Mesendoderm (in vitro differentiated cells): ENCODE results near the gene ZFHX3.
"Not testable (repeated sequence)": the region's sequence is repeated elsewhere in the genome, so short reads cannot be mapped to it uniquely, and the experiment has no call there.

ENCODE experiments used
- DNase-seq: peaks from one replicate; pipeline ENCODE4 v3.0.0; 2013
- H2AK5ac ChIP-seq: 2 replicates; pipeline ENCODE4 v1.6.1; 2013; ENCODE audit warnings: low read length, inconsistent platforms
- H2BK120ac ChIP-seq: 2 replicates; pipeline ENCODE4 v1.6.1; 2013; ENCODE audit warnings: low read depth, mild to moderate bottlenecking, low read length, moderate library complexity, mixed read lengths
- H2BK15ac ChIP-seq: replicated peaks from 2 replicates; pipeline ENCODE4 v1.6.1; 2013; ENCODE audit warnings: low read depth, mild to moderate bottlenecking, moderate library complexity
- H2BK5ac ChIP-seq: 2 replicates; pipeline ENCODE4 v1.6.1; 2013; ENCODE audit warnings: low read length, inconsistent platforms
- H3K18ac ChIP-seq: 2 replicates; pipeline ENCODE4 v1.6.1; 2013; ENCODE audit warnings: mild to moderate bottlenecking, low read length, mixed read lengths
- H3K23ac ChIP-seq: one replicate; pipeline ENCODE4 v1.6.1; 2013; ENCODE audit warnings: low read length
- H3K27ac ChIP-seq: 2 replicates; pipeline ENCODE4 v1.5.1; 2013; ENCODE audit warnings: low read depth, mild to moderate bottlenecking, inconsistent platforms, low read length, moderate library complexity
- H3K27me3 ChIP-seq: 2 replicates; pipeline ENCODE4 v1.6.1; 2013; ENCODE audit warnings: low read length, control low read depth, mild to moderate bottlenecking, inconsistent platforms; ENCODE audit not compliant: insufficient read depth, poor library complexity
- H3K36me3 ChIP-seq: 2 replicates; pipeline ENCODE4 v1.6.1; 2013; ENCODE audit warnings: low read length, inconsistent platforms; ENCODE audit not compliant: control insufficient read depth, insufficient read depth
- H3K4ac ChIP-seq: one replicate; pipeline ENCODE4 v1.6.1; 2013; ENCODE audit warnings: low read depth, mild to moderate bottlenecking, low read length, moderate library complexity
- H3K4me1 ChIP-seq: 2 replicates; pipeline ENCODE4 v1.6.1; 2013; ENCODE audit warnings: low read depth, low read length, inconsistent platforms; ENCODE audit not compliant: control insufficient read depth
- H3K4me2 ChIP-seq: 2 replicates; pipeline ENCODE4 v1.6.1; 2013; ENCODE audit warnings: low read length
- H3K4me3 ChIP-seq: 2 replicates; pipeline ENCODE4 v1.5.1; 2013; ENCODE audit warnings: mild to moderate bottlenecking, low read length
- H3K56ac ChIP-seq: one replicate; pipeline ENCODE4 v1.6.1; 2013; ENCODE audit warnings: low read length
- H3K79me1 ChIP-seq: 2 replicates; pipeline ENCODE4 v1.6.1; 2013; ENCODE audit warnings: low read length, inconsistent platforms
- H3K79me2 ChIP-seq: 2 replicates; pipeline ENCODE4 v1.6.1; 2013; ENCODE audit warnings: mild to moderate bottlenecking, low read length; ENCODE audit not compliant: control insufficient read depth, insufficient read depth
- H3K9ac ChIP-seq: 2 replicates; pipeline ENCODE4 v1.6.1; 2013; ENCODE audit warnings: low read length, inconsistent platforms
- H4K5ac ChIP-seq: one replicate; pipeline ENCODE4 v1.6.1; 2013; ENCODE audit warnings: low read length
- H4K8ac ChIP-seq: one replicate; pipeline ENCODE4 v1.6.1; 2013; ENCODE audit warnings: low read depth, mild to moderate bottlenecking, control low read depth, low read length, moderate library complexity
- WGBS: extraction: QIAGEN DNeasy Blood & Tissue Kit; methylation state at CpG from one replicate; pipeline ENCODE4 v1.1.7; 2013; ENCODE audit warnings: low lambda C conversion rate, missing lambda C conversion rate; ENCODE audit not compliant: insufficient coverage; ENCODE audit errors: extremely low coverage; 5-methylcytosine and 5-hydroxymethylcytosine counted together

Gene ZFHX3

DNA sequence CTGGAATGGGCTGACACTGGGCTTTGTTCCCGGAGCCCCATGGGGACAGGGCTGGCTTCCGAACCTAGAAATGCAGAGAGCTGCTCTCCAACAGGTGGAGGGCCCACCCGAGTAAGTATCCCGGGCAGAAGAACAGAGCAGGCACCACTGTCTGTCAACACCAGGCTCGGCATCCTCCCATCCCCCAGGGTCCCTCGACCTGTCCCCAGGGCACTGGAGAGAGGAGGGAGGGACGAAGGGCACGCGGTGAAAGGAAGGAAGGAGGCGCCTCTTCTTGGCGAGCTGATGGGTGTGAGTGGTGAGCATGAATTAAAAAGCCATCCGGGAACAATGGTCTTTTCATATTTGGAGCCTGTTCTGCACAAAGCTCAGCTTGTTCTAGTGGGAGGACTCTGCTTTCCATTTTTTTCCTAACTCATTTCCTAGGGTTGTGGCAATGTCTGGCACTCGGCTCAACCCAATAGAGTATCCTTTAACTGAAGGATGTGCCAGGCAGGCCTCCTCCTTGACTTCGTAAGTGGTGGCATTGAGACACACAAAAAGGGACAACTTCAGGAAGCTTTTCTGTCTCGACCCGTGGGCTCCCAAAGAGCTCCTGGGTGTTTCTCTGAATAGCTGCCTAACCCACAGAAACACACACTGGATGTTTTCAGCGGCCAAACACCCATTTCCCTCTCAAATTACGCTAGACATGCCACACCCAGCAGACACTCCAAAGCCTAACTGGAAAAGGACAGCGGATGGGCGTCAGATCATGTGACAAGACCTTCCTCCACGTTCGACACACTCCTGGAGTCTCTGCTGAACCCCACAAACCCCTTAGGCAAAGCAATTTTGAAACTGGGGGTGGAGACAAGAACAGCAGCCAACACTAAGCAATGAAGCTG, 47.7 kb downstream of the ZFHX3 start:
- WGBS: no CpG with 5 or more reads among the region's 22 CpGs
- no peak overlapping the region for H3K27ac ChIP-seq
- no peak overlapping the region for H3K4me3 ChIP-seq

DNA sequence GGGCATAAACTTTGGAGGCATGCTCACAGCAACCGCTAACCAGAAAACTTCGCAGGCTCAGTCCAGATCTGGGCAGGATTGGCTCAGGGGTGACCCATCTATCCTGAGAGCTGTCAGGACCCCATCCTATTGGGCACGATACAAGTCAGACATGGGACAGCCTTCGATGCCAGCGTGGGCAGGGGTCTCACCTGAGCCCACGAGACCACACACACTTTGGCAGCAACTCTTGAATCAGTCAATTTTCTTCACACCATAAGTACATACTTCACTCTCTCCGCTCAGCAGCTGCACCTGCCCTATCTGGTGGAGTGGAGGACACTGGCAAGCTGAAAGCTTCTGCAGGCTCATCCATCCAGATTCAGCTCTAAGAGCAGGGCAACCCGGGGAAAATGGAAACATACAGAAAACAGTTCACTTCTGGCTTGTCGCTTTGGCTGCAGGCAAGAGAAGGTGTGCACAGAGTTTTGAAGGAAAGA, 48.3 kb downstream of the ZFHX3 start:
- Histone ChIP-seq H4K8ac (no peak overlapping the region), H3K4ac (no peak overlapping the region), H3K79me1 (no peaks in the 10 kb centered on the region), H3K27me3 (no peaks in the 10 kb centered on the region), H3K18ac (no peak overlapping the region), H3K23ac (no peak overlapping the region), H3K56ac (no peak overlapping the region), H3K9ac (no peak overlapping the region), H3K4me2 (no peak overlapping the region), H3K79me2 (no peaks in the 10 kb centered on the region), H3K36me3 (no peaks in the 10 kb centered on the region), H4K5ac (no peak overlapping the region), H2BK15ac (no peak overlapping the region), H3K27ac (no peak overlapping the region), H2AK5ac (no peak overlapping the region), H3K4me3 (no peak overlapping the region), H2BK5ac (no peak overlapping the region), H3K4me1 (peaks cover 4% of the 10 kb centered on the region), H2BK120ac (no peak overlapping the region)
- WGBS: no CpG with 5 or more reads among the region's 9 CpGs
- DNase-seq: no peak

More for the DNA sequence above, 47.7 kb downstream of the ZFHX3 start:
- H2BK5ac ChIP-seq: no peak overlapping the region
- no peak overlapping the region for H4K8ac ChIP-seq
- no peaks in the 10 kb centered on the region for H3K4me1 ChIP-seq
- H3K9ac ChIP-seq: no peak overlapping the region
- H3K23ac ChIP-seq: no peak overlapping the region
- no peak overlapping the region for H2BK120ac ChIP-seq
- no peak overlapping the region for H2BK15ac ChIP-seq
- no peak overlapping the region for H3K18ac ChIP-seq
- no peaks in the 10 kb centered on the region for H3K79me2 ChIP-seq
- H3K79me1 ChIP-seq: no peaks in the 10 kb centered on the region
- H3K56ac ChIP-seq: no peak overlapping the region
- no peak overlapping the region for H3K4ac ChIP-seq
- no peak for DNase-seq
- no peak overlapping the region for H3K4me2 ChIP-seq
- no peak overlapping the region for H4K5ac ChIP-seq
- H3K36me3 ChIP-seq: no peaks in the 10 kb centered on the region
- H3K27me3 ChIP-seq: no peaks in the 10 kb centered on the region
- H2AK5ac ChIP-seq: no peak overlapping the region

DNA sequence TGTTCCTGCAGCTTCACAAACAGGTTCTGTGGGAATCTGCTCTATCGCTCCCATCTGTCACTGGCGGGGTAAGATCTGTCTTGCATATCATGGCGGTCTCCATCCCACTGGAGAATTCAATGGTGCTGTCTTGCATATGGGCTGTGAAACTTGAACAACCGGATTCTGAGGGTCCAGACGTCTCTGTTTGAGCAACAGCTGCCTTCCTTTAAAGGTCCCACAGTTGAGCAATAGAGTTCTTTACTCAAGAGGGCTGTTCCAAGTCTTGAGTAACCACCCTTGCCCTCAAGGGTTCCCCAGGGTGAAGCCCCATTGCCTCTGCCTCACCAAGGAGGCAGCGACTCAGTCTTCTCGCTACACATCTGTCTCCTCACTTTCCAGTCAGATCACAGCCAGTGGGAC, 50.8 kb downstream of the ZFHX3 start:
- H2BK5ac ChIP-seq: no peak overlapping the region
- H3K18ac ChIP-seq: no peak overlapping the region
- H3K79me2 ChIP-seq: no peaks in the 10 kb centered on the region
- H3K56ac ChIP-seq: no peak overlapping the region
- no CpG with 5 or more reads among the region's 7 CpGs for WGBS
- H2BK120ac ChIP-seq: no peak overlapping the region
- H3K27me3 ChIP-seq: no peaks in the 10 kb centered on the region
- DNase-seq: no peak
- H3K4ac ChIP-seq: no peak overlapping the region
- H3K9ac ChIP-seq: no peak overlapping the region
- no peaks in the 10 kb centered on the region for H3K36me3 ChIP-seq
- H4K5ac ChIP-seq: no peak overlapping the region
- H3K4me2 ChIP-seq: no peak overlapping the region
- no peak overlapping the region for H3K27ac ChIP-seq
- H3K4me1 ChIP-seq: peaks cover 9% of the 10 kb centered on the region
- no peak overlapping the region for H2BK15ac ChIP-seq
- no peaks in the 10 kb centered on the region for H3K79me1 ChIP-seq
- no peak overlapping the region for H3K4me3 ChIP-seq
- H4K8ac ChIP-seq: no peak overlapping the region
- H3K23ac ChIP-seq: no peak overlapping the region
- no peak overlapping the region for H2AK5ac ChIP-seq

DNA sequence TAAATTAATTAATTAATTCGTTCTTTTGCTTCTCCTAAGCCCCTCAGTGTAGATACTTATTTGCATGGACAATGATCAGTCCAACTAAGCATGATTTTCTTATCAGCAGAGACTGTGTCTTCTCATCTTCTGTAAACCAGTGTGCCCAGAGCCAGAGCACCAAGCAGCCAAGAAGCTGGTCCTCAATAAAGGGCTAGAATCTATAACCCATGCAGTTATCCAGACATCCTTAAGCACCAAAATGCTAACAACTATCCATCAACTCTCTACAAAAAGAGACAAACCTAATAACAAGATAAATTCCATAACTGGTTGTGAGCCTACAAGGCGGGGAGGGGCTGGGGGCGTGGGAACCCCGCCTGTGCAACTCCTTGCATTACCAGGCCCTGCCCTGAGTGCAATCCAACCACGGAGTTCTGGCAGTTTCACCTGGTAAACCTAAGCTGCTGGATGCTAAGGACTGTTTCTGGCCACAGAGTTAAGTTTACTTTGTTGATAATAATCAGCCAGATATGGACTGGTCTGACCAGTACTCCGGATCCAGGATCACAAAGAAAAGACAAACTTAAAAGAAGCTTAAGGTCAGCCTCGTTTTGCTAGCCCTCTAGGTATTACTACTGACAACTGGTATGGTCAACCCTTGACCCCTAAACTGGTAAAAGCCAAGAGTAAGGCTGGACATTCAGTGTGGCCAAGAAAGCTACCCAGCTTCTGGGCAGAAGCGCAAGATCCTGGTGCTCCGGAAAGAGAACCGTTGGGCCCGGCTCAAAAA, 51.5 kb downstream of the ZFHX3 start:
- Histone ChIP-seq H3K36me3 (no peaks in the 10 kb centered on the region), H3K56ac (no peak overlapping the region), H3K23ac (no peak overlapping the region), H3K79me2 (no peaks in the 10 kb centered on the region), H3K4me3 (no peak overlapping the region), H3K27ac (no peak overlapping the region), H3K4ac (no peak overlapping the region), H3K9ac (no peak overlapping the region), H4K5ac (no peak overlapping the region), H2BK15ac (no peak overlapping the region), H2BK5ac (no peak overlapping the region), H3K18ac (no peak overlapping the region), H2BK120ac (no peak overlapping the region), H2AK5ac (no peak overlapping the region), H3K4me1 (peaks cover 15% of the 10 kb centered on the region), H3K79me1 (no peaks in the 10 kb centered on the region), H4K8ac (no peak overlapping the region), H3K4me2 (no peak overlapping the region), H3K27me3 (no peaks in the 10 kb centered on the region)
- DNase-seq: no peak
- no CpG with 5 or more reads among the region's 11 CpGs for WGBS

DNA sequence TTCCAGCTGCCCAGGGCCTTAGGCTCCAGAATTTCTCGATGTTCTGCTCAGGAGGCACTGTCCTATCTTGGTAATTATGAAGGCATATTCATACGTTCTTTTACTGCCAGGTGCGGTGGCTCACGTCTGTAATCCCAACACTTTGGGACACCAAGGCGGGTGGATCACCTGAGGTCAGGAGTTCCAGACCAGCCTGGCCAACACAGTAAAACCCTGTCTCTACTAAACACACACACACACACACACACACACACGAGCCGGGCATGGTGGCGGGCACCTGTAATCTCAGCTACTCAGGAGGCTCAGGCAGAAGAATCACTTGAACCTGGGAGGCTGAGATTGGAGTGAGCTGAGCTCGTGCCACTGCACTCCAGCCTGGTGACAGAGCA, 52.1 kb downstream of the ZFHX3 start:
- H3K27me3 ChIP-seq, H3K4me3 ChIP-seq, H4K5ac ChIP-seq, H2BK15ac ChIP-seq, H2AK5ac ChIP-seq, H3K9ac ChIP-seq, H3K27ac ChIP-seq, H3K79me2 ChIP-seq, H3K4ac ChIP-seq, H3K36me3 ChIP-seq, H2BK5ac ChIP-seq, H3K56ac ChIP-seq, H3K79me1 ChIP-seq, H3K18ac ChIP-seq, H2BK120ac ChIP-seq, DNase-seq, H4K8ac ChIP-seq, H3K23ac ChIP-seq, H3K4me2 ChIP-seq: not testable (repeated sequence)
- WGBS: no CpG with 5 or more reads among the region's 9 CpGs
- peaks cover 15% of the 10 kb centered on the region for H3K4me1 ChIP-seq
